HL-60/S4 (cell line): Measurements from ENCODE around the gene MAML1.
"Not testable (repeated sequence)": the region's sequence is repeated elsewhere in the genome, so short reads cannot be mapped to it uniquely, and the experiment has no call there.

Source experiments
- in situ Hi-C: fragments of 300-500 bp; cut with MboI; formaldehyde crosslinking; loops from 2 replicates; pipeline ENCODE4 v1.14.3; 2022; ENCODE audit warnings: low sequenced_read_pairs

Gene MAML1

GRCh38 chr5:179732412-179732917, at the start of gene MAML1:
TSS of gene MAML1 (plus strand) at chr5:179732822. CDS start at chr5:179733113, 291 bp downstream.
- in situ Hi-C loops: no loop called here

DNA sequence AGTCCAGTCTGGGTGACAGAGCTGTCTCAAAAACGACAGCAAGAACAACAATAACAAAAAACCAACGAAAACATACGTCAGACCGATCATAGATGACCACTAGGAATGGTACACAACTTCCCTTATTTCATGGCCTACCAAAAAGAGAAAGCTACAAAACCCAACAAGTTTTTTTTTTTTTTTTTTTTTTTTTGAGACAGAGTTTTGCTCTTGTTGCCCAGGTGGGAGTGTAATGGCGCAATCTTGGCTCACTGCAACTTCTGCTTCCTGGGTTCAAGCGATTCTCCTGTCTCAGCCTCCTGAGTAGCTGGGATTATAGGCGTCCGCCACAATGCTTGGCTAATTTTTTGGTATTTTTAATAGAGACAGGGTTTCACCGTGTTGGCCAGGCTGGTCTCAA, 43.4 kb upstream of the MAML1 start:
- in situ Hi-C loops: not testable (repeated sequence)

- in situ Hi-C loops: no loop called here
Observed at GRCh38 chr5:179694561-179694960, 38.1 kb upstream of the MAML1 start.

DNA sequence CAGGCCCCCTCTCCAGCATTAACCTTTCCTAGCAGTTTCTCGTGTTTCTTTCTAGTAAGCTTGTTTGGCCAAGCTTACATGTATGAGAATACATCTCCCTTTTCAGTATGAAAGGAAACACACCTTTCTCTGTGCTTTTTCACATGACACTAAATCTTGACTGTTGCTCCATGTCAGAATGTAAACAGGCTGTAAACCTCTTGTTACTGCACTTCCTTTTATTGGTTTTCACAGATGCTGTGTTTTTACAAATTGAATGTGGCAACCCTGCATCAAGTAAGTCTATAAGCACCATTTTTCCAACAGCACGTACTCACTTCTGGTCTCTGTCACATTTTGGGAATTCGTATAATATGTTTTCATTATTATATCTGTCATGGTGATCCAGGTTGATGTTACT, 36.0 kb upstream of the MAML1 start:
- in situ Hi-C loops: no loop called here

- in situ Hi-C loops: no loop called here
Observed at GRCh38 chr5:179697108-179697507, 35.5 kb upstream of the MAML1 start.

GRCh38 chr5:179697543-179697942, 35.1 kb upstream of the MAML1 start:
- in situ Hi-C loops: not testable (repeated sequence)

DNA sequence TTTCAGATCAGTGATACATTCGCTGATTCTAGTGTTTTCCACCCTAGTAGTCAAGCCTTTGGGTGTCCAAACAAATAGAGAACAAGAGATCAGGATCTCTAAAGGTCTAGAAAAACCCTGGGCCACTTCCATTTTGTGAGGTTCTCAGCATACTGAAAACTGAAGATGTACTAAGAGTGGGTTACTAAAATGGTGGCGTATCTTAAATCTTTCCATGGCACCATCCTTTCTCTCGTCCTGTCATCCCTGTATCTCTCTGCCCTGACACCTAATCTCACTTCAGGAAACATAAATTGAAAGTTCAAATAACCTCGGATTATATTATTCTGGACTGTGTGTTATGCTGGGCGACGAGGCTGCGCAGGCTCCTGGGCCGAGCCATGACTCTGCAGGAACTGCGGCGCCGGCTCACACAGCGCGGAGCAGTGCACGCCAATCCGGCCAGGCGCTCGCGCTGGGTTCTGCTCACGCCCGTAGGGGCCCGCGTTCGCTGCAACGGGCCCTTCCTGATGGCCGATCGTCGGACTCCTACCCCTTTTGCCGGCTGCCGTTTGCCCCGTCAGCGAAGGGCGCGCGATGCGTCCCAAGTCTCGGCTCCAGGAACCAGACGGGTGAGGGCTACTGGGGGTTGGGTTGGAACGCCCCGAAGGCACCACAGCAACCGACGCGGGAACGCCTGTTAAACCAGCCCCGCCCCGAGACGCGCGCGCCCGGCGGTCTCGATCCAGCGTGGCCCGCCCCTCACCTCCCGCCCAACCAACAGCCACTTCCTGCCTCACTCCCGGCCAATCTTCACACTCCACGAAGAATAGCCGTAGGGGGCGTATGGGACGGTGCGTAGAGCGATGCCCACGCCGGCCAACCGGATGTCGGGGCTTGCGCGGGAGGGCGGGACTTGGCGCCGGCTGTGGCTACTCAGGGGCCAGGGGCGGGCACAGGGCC, 34.4 kb upstream of the MAML1 start:
- in situ Hi-C loops: no loop called here

GRCh38 chr5:179698935-179699615, 33.5 kb upstream of the MAML1 start, which contains the start of gene CANX:
TSS of gene CANX (plus strand) at chr5:179698967. CDS start at chr5:179705682, 6,715 bp downstream.
- in situ Hi-C loops: no loop called here

DNA sequence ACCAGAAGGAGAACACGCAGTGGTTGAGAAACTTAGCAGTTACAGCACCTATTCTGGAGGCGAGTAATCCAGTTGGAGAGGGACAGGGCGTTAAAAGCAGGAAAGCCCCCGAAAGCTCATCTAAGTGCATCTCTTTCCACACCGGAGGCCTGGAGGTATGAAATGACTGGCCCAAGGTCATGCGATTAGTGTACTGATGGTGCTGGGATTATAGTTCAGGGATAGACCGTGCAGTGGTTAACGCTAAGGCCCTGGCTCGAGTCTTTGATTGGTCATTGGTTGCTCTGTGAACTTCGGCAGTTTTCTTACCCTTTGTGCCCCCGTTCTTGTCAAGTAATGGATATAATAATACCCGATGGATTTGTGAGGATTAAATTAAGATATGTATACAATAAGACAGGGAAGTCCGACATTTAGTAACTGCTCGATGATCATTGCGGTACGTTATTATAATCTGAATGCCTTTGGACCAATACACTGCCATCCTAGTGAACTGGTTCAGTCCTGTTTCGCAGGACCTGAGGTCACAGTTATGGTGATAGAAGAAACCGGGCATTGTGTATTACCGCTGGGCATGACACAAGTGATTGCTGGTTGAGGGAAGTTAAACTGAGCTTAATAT, 32.9 kb upstream of the MAML1 start:
- in situ Hi-C loops: no loop called here

GRCh38 chr5:179700401-179700918, 32.2 kb upstream of the MAML1 start:
- in situ Hi-C loops: no loop called here

- in situ Hi-C loops: no loop called here
Observed at GRCh38 chr5:179716286-179716685, 16.3 kb upstream of the MAML1 start.

DNA sequence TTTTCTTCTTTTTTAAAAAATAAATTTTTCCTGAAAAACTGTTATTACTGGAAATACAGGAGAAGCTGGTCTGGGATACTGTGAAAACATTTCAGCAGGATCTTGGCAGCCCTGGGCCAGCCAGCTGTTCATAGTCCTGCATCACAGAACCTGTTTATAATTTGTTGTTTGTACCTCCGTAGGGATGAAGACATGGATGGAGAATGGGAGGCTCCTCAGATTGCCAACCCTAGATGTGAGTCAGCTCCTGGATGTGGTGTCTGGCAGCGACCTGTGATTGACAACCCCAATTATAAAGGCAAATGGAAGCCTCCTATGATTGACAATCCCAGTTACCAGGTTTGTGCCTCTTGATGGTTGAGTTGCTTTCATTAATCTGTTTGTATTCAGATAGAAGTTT, 12.4 kb upstream of the MAML1 start:
- in situ Hi-C loops: no loop called here

GRCh38 chr5:179724163-179724562, 8.5 kb upstream of the MAML1 start:
- in situ Hi-C loops: no loop called here

GRCh38 chr5:179727106-179727505, 5.5 kb upstream of the MAML1 start:
- in situ Hi-C loops: no loop called here

GRCh38 chr5:179729303-179729702, 3.3 kb upstream of the MAML1 start:
- in situ Hi-C loops: no loop called here

- in situ Hi-C loops: no loop called here
Observed at GRCh38 chr5:179729727-179730126, 2.9 kb upstream of the MAML1 start.

DNA sequence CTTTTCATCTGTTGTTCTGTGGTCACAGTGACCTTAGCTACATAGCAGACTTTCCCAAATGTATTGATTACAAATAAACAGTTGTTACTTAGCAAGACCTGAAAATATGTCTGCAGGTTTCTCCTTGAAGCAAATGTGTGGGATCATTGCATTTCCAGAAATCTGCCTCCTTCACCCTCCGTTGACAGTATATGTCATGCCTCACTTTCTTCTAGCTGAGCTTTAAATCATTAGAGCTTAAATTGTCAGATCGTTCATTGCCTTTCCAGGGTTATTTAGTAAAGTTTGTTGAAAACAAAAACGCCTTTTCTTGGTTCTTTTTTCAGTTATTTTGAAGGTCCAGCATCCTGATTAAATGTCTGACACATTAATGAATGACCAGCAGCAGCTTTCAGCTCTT, 2.3 kb upstream of the MAML1 start:
- in situ Hi-C loops: no loop called here

DNA sequence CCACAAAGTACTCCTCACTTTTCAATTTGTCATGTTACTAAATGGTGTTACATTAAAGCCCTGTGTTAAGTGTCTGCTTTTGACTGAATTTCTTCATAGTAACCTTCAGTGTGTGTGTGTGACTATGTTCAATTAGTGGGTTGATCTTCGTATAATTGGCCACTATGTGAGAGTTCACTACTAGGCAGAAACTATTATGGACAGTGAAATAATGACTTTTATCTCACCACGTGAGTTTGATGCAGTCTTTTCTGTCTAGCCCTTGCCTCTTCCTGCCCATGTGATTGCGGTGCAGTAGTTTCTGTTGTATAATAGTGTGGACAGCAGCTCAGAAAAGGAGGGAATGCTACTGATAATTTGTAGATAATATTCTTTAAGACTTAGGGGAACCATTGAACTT, 1.8 kb upstream of the MAML1 start:
- in situ Hi-C loops: no loop called here

DNA sequence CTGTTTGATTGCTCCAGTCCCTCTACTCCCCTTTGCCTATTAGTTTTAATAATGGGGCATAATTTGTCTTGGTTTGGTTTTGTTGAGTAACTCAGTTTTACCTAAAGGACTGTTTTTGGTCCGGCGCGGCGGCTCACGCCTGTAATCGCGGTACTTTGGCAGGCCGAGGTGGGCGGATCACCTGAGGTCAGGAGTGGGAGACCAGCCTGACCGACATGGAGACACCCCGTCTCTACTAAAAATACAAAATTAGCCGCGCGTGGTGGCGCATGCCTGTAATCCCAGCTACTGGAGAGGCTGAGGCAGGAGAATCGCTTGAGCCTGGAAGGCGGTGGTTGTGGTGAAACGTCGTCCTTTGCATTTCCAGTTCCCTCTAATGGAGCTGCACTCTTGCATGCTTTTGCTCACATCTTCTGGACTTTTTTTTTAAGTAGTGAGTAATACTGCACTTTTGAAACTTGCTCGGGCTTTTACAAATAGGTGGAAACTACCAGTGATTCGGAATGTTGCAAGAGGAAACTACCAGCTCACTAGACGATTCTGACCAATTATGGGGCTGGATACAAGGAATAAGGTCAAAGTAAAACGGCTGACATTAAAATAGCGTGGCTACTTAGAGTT, 721 bp upstream of the MAML1 start:
- in situ Hi-C loops: no loop called here

GRCh38 chr5:179732918-179733771, 523 bp downstream of the MAML1 start:
- in situ Hi-C loops: no loop called here
